HL-60 (cell line): ENCODE results near the gene COL16A1.

Experiments
- DNase-seq, 2 experiments: peaks; one replicate each; pipeline ENCODE4 v3.0.0-alpha.2; 2010 to 2020; ENCODE audit warnings: low read depth in 1 of 2, low spot score in 1 of 2
- H3K27ac ChIP-seq: fragments of 250-450 bp; sonication (Bioruptor Pico); replicated peaks from 2 replicates; pipeline ENCODE4 v1.5.1; 2020; ENCODE audit warnings: mild to moderate bottlenecking, moderate library complexity
- H3K27me3 ChIP-seq: fragments of 250-450 bp; sonication (Bioruptor Pico); 2 replicates; pipeline ENCODE4 v1.5.1; 2021; ENCODE audit warnings: mild to moderate bottlenecking, moderate library complexity; ENCODE audit not compliant: insufficient read depth, poor library complexity, severe bottlenecking
- H3K4me3 ChIP-seq: replicated peaks from 2 replicates; pipeline ENCODE4 v1.5.1; 2011; ENCODE audit warnings: mild to moderate bottlenecking, control low read depth, low read length; ENCODE audit not compliant: insufficient read depth
- CTCF ChIP-seq: IDR thresholded peaks from one replicate; pipeline ENCODE4 v1.5.1; 2011; ENCODE audit warnings: low read length, control low read depth, inconsistent platforms; ENCODE audit not compliant: insufficient read depth
- GABPA ChIP-seq: IDR thresholded peaks from 2 replicates; pipeline ENCODE4 v1.6.1; 2012; ENCODE audit warnings: low read depth
- POLR2AphosphoS5 ChIP-seq: IDR thresholded peaks from 2 replicates; pipeline ENCODE4 v1.6.1; 2012; ENCODE audit warnings: low read depth
- REST ChIP-seq: IDR thresholded peaks from 2 replicates; pipeline ENCODE4 v1.6.1; 2012; ENCODE audit warnings: low read depth; ENCODE audit not compliant: insufficient replicate concordance
- SPI1 ChIP-seq: IDR thresholded peaks from 2 replicates; pipeline ENCODE4 v1.6.1; 2012; ENCODE audit warnings: low read depth, mild to moderate bottlenecking, borderline replicate concordance

Gene COL16A1

GRCh38 chr1:31687601-31688000, 16.2 kb downstream of the COL16A1 start:
- no peak overlapping the region for H3K4me3 ChIP-seq
- TF ChIP-seq POLR2AphosphoS5 = no peak
- TF ChIP-seq SPI1 = no peak
- no peak for TF ChIP-seq REST
- no peak for TF ChIP-seq GABPA
- no peak for TF ChIP-seq CTCF
- no peak overlapping the region for H3K27ac ChIP-seq
- no peaks in the 10 kb centered on the region for H3K27me3 ChIP-seq
- DNase-seq = no peak

- Histone ChIP-seq H3K27ac (no peak overlapping the region), H3K27me3 (no peaks in the 10 kb centered on the region), H3K4me3 (no peak overlapping the region)
- no peak for DNase-seq
- TF ChIP-seq CTCF = no peak
These were observed 18.0 kb downstream of the COL16A1 start for GRCh38 chr1:31685795-31686194.

- TF ChIP-seq CTCF (peak; percentile 19), POLR2AphosphoS5 (no peak)
- peak in 1 of 2 experiments; percentile 16 for DNase-seq
- H3K27me3 ChIP-seq = peaks cover 2% of the 10 kb centered on the region
- H3K27ac ChIP-seq = no peak overlapping the region
- no peak overlapping the region for H3K4me3 ChIP-seq
These were observed 19.8 kb downstream of the COL16A1 start for GRCh38 chr1:31683997-31684396.

- H3K27me3 ChIP-seq = peaks cover 7% of the 10 kb centered on the region
- no peak for TF ChIP-seq GABPA
- TF ChIP-seq CTCF = no peak
- no peak for TF ChIP-seq SPI1
- TF ChIP-seq POLR2AphosphoS5 = no peak
- TF ChIP-seq REST = no peak
- no peak overlapping the region for H3K27ac ChIP-seq
- H3K4me3 ChIP-seq = no peak overlapping the region
- DNase-seq = no peak
These were observed 22.4 kb downstream of the COL16A1 start for GRCh38 chr1:31681415-31681814.
